Activated naive CD8-positive, alpha-beta T cell treated with anti-CD3 and anti-CD28 coated beads, Interleukin-2, amount 50 U/mL, for 24 hours (primary cell): ENCODE measurements around the gene CTU1.
"Not testable (repeated sequence)": the region's sequence is repeated elsewhere in the genome, so short reads cannot be mapped to it uniquely, and the experiment has no call there.

ENCODE experiments used
- ATAC-seq: fragments of 150-1000 bp; cut with Tn5 transposase; one replicate; pipeline ENCODE4 v1.10.0; 2021
- DNase-seq: peaks from one replicate; pipeline ENCODE4 v3.0.0; 2021
- H3K27ac Mint-ChIP-seq: one replicate; pipeline ENCODE4 v1.8.0; 2021; ENCODE audit warnings: mild to moderate bottlenecking, mixed read lengths
- H3K27me3 Mint-ChIP-seq: one replicate; pipeline ENCODE4 v1.8.0; 2021; ENCODE audit warnings: mixed read lengths
- H3K36me3 Mint-ChIP-seq: one replicate; pipeline ENCODE4 v1.8.0; 2021; ENCODE audit warnings: low read depth, mixed read lengths
- H3K4me1 Mint-ChIP-seq: one replicate; pipeline ENCODE4 v1.8.0; 2021; ENCODE audit warnings: mixed read lengths
- H3K4me3 Mint-ChIP-seq: one replicate; pipeline ENCODE4 v1.8.0; 2021; ENCODE audit warnings: mild to moderate bottlenecking, moderate library complexity, mixed read lengths
- H3K9me3 Mint-ChIP-seq: one replicate; pipeline ENCODE4 v1.8.0; 2021; ENCODE audit warnings: mixed read lengths

The CTU1 gene

GRCh38 chr19:51108066-51108804 is at the start of gene CTU1:
Gene CTU1, minus strand, starts transcription at chr19:51108409. Its CDS starts 3,840 bp downstream, at chr19:51104569.
- Mint-ChIP-seq H3K27ac (peak within 1 kb of the TSS; percentile 91), H3K4me1 (peaks cover 42% of the 10 kb centered on the region), H3K9me3 (no peaks in the 10 kb centered on the region), H3K27me3 (peaks cover 2% of the 10 kb centered on the region), H3K4me3 (peak within 1 kb of the TSS; percentile 91), H3K36me3 (peaks cover 20% of the 10 kb centered on the region)
- ATAC-seq (peak; percentile 97), DNase-seq (peak; percentile 97)

- Mint-ChIP-seq H3K9me3 (no peaks in the 10 kb centered on the region), H3K4me3 (no peak overlapping the region), H3K36me3 (no peaks in the 10 kb centered on the region), H3K27ac (no peak overlapping the region), H3K4me1 (peaks cover 10% of the 10 kb centered on the region), H3K27me3 (no peaks in the 10 kb centered on the region)
- DNase-seq (no peak), ATAC-seq (no peak)
Measured at GRCh38 chr19:51157265-51157664, 49.1 kb upstream of the CTU1 start.

GRCh38 chr19:51156710-51157109 is 48.5 kb upstream of the CTU1 start:
- H3K27ac Mint-ChIP-seq: no peak overlapping the region
- no peak overlapping the region for H3K4me3 Mint-ChIP-seq
- H3K27me3 Mint-ChIP-seq: no peaks in the 10 kb centered on the region
- DNase-seq (no peak), ATAC-seq (no peak)
- H3K4me1 Mint-ChIP-seq: peaks cover 9% of the 10 kb centered on the region
- H3K36me3 Mint-ChIP-seq: no peaks in the 10 kb centered on the region
- H3K9me3 Mint-ChIP-seq: no peaks in the 10 kb centered on the region

GRCh38 chr19:51150627-51151026 is 42.4 kb upstream of the CTU1 start:
- no peak for ATAC-seq
- H3K4me3 Mint-ChIP-seq: no peak overlapping the region
- no peak for DNase-seq
- no peaks in the 10 kb centered on the region for H3K9me3 Mint-ChIP-seq
- H3K27ac Mint-ChIP-seq: no peak overlapping the region
- H3K27me3 Mint-ChIP-seq: no peaks in the 10 kb centered on the region
- peaks cover 3% of the 10 kb centered on the region for H3K4me1 Mint-ChIP-seq
- no peaks in the 10 kb centered on the region for H3K36me3 Mint-ChIP-seq

GRCh38 chr19:51148580-51148979 is 40.4 kb upstream of the CTU1 start:
- H3K9me3 Mint-ChIP-seq: no peaks in the 10 kb centered on the region
- no peaks in the 10 kb centered on the region for H3K27me3 Mint-ChIP-seq
- H3K27ac Mint-ChIP-seq: no peak overlapping the region
- no peak for ATAC-seq
- H3K4me3 Mint-ChIP-seq: no peak overlapping the region
- peaks cover 5% of the 10 kb centered on the region for H3K4me1 Mint-ChIP-seq
- no peak for DNase-seq
- no peaks in the 10 kb centered on the region for H3K36me3 Mint-ChIP-seq

- H3K27ac Mint-ChIP-seq: no peak overlapping the region
Measured at GRCh38 chr19:51147663-51148062, 39.5 kb upstream of the CTU1 start.

GRCh38 chr19:51146751-51147150 is 38.5 kb upstream of the CTU1 start:
- H3K4me3 Mint-ChIP-seq: no peak overlapping the region
- H3K9me3 Mint-ChIP-seq: no peaks in the 10 kb centered on the region
- peaks cover 5% of the 10 kb centered on the region for H3K4me1 Mint-ChIP-seq
- H3K27me3 Mint-ChIP-seq: no peaks in the 10 kb centered on the region
- DNase-seq (no peak), ATAC-seq (no peak)
- no peaks in the 10 kb centered on the region for H3K36me3 Mint-ChIP-seq
- H3K27ac Mint-ChIP-seq: no peak overlapping the region

More at GRCh38 chr19:51147663-51148062, 39.5 kb upstream of the CTU1 start:
- Mint-ChIP-seq H3K4me1 (peaks cover 5% of the 10 kb centered on the region), H3K36me3 (no peaks in the 10 kb centered on the region), H3K9me3 (no peaks in the 10 kb centered on the region), H3K27me3 (no peaks in the 10 kb centered on the region), H3K4me3 (no peak overlapping the region)
- ATAC-seq: no peak
- no peak for DNase-seq

GRCh38 chr19:51145916-51146493 is 37.8 kb upstream of the CTU1 start:
- DNase-seq: no peak
- no peak overlapping the region for H3K4me3 Mint-ChIP-seq
- H3K27ac Mint-ChIP-seq: no peak overlapping the region
- no peaks in the 10 kb centered on the region for H3K27me3 Mint-ChIP-seq
- ATAC-seq: no peak
- no peaks in the 10 kb centered on the region for H3K9me3 Mint-ChIP-seq
- no peaks in the 10 kb centered on the region for H3K36me3 Mint-ChIP-seq
- H3K4me1 Mint-ChIP-seq: peaks cover 5% of the 10 kb centered on the region

- no peak overlapping the region for H3K27ac Mint-ChIP-seq
- peaks cover 6% of the 10 kb centered on the region for H3K4me1 Mint-ChIP-seq
- no peaks in the 10 kb centered on the region for H3K9me3 Mint-ChIP-seq
- H3K36me3 Mint-ChIP-seq: no peaks in the 10 kb centered on the region
- no peaks in the 10 kb centered on the region for H3K27me3 Mint-ChIP-seq
- ATAC-seq (no peak), DNase-seq (no peak)
- no peak overlapping the region for H3K4me3 Mint-ChIP-seq
Measured at GRCh38 chr19:51144482-51145045, 36.4 kb upstream of the CTU1 start.

- no peak for DNase-seq
Measured at GRCh38 chr19:51143486-51143885, 35.3 kb upstream of the CTU1 start.

GRCh38 chr19:51142809-51143475 is 34.7 kb upstream of the CTU1 start:
- H3K9me3 Mint-ChIP-seq, H3K27me3 Mint-ChIP-seq, H3K4me3 Mint-ChIP-seq, H3K27ac Mint-ChIP-seq, H3K36me3 Mint-ChIP-seq, ATAC-seq, DNase-seq: not testable (repeated sequence)
- peaks cover 12% of the 10 kb centered on the region for H3K4me1 Mint-ChIP-seq

More at GRCh38 chr19:51143486-51143885, 35.3 kb upstream of the CTU1 start:
- no peak overlapping the region for H3K27ac Mint-ChIP-seq
- no peak overlapping the region for H3K4me3 Mint-ChIP-seq
- no peaks in the 10 kb centered on the region for H3K36me3 Mint-ChIP-seq
- H3K27me3 Mint-ChIP-seq: no peaks in the 10 kb centered on the region
- H3K9me3 Mint-ChIP-seq: no peaks in the 10 kb centered on the region
- peaks cover 10% of the 10 kb centered on the region for H3K4me1 Mint-ChIP-seq
- ATAC-seq: no peak

GRCh38 chr19:51142119-51142518 is 33.9 kb upstream of the CTU1 start, which contains the start of gene SIGLEC7:
Gene SIGLEC7, plus strand, starts transcription at chr19:51142301. Its CDS starts 69 bp downstream, at chr19:51142370.
- H3K4me3 Mint-ChIP-seq: no peak within 1 kb of the TSS
- ATAC-seq: no peak
- H3K9me3 Mint-ChIP-seq: no peaks in the 10 kb centered on the region
- H3K27ac Mint-ChIP-seq: no peak within 1 kb of the TSS
- peaks cover 20% of the 10 kb centered on the region for H3K4me1 Mint-ChIP-seq
- no peak for DNase-seq
- H3K36me3 Mint-ChIP-seq: no peaks in the 10 kb centered on the region
- no peaks in the 10 kb centered on the region for H3K27me3 Mint-ChIP-seq

GRCh38 chr19:51141181-51141580 is 33.0 kb upstream of the CTU1 start:
- DNase-seq: no peak
- no peak for ATAC-seq
- H3K9me3 Mint-ChIP-seq: peaks cover under 1% of the 10 kb centered on the region
- H3K4me3 Mint-ChIP-seq: no peak overlapping the region
- H3K4me1 Mint-ChIP-seq: peaks cover 29% of the 10 kb centered on the region
- H3K27ac Mint-ChIP-seq: no peak overlapping the region
- no peaks in the 10 kb centered on the region for H3K27me3 Mint-ChIP-seq
- no peaks in the 10 kb centered on the region for H3K36me3 Mint-ChIP-seq

GRCh38 chr19:51140441-51140840 is 32.2 kb upstream of the CTU1 start:
- peaks cover 35% of the 10 kb centered on the region for H3K4me1 Mint-ChIP-seq
- ATAC-seq (no peak), DNase-seq (no peak)
- H3K27me3 Mint-ChIP-seq: no peaks in the 10 kb centered on the region
- peaks cover 5% of the 10 kb centered on the region for H3K9me3 Mint-ChIP-seq
- H3K27ac Mint-ChIP-seq: no peak overlapping the region
- no peak overlapping the region for H3K4me3 Mint-ChIP-seq
- H3K36me3 Mint-ChIP-seq: no peaks in the 10 kb centered on the region
